ENCODE measurements around the gene APLP2. TPM values are rescaled to one million over a fixed set of nuclear protein-coding genes. Genes with fewer than 3 reads are reported as not detected.

Gene APLP2
- total and polyA plus RNA-seq, 2 of the 13 experiments (the other 11 are each of a cell fraction or from before 2014, with no cell fraction given), result 315 to 594 TPM

- TF ChIP-seq TGIF2 (CRISPR knock-in tag; IDR thresholded peaks at IDR 0.05) (0 out of 2 replicates have a peak, but pooled peaks have one; percentile 26), TRIM22 (IDR thresholded peaks at IDR 0.05) (no peak), KLF9 (CRISPR knock-in tag; IDR thresholded peaks at IDR 0.05; ENCODE audit: low read depth) (no peak), PHF21A (CRISPR knock-in tag; IDR thresholded peaks at IDR 0.05) (no peak; the same call in 1 of the 2 replicates), ZMYM3 (CRISPR knock-in tag; IDR thresholded peaks at IDR 0.05) (peak; percentile 65), ZNF468 (CRISPR knock-in tag; IDR thresholded peaks at IDR 0.05) (no peak), ZNF564 (CRISPR knock-in tag; IDR thresholded peaks at IDR 0.05) (no peak), HNF4A (CRISPR knock-in tag; IDR thresholded peaks at IDR 0.05) (no peak), DNMT3B (CRISPR knock-in tag; conservative IDR thresholded peaks at IDR 0.05) (no peak), MEF2D (CRISPR knock-in tag; IDR thresholded peaks at IDR 0.05) (peak; percentile 52; the same call in 1 of the 2 replicates), SMAD9 (CRISPR knock-in tag; IDR thresholded peaks at IDR 0.05) (0 out of 2 replicates have a peak, but pooled peaks have one; percentile 76), KDM6A (CRISPR knock-in tag; IDR thresholded peaks at IDR 0.05; ENCODE audit: low read depth) (no peak), TEF (CRISPR knock-in tag; IDR thresholded peaks at IDR 0.05) (no peak), KLF11 (CRISPR knock-in tag; IDR thresholded peaks at IDR 0.05) (0 out of 2 replicates have a peak, but pooled peaks have one; percentile 30), YY1 (IDR thresholded peaks at IDR 0.05; ENCODE audit: insufficient read depth, insufficient replicate concordance, low read depth, low read length) (no peak), HOMEZ (CRISPR knock-in tag; IDR thresholded peaks at IDR 0.05; ENCODE audit: low read depth) (no peak; the same call in 1 of the 2 replicates), FOXO1 (CRISPR knock-in tag; IDR thresholded peaks at IDR 0.05) (no peak), YEATS2 (CRISPR knock-in tag; IDR thresholded peaks at IDR 0.05; ENCODE audit: borderline replicate concordance) (peak; percentile 28; the same call in 1 of the 2 replicates), HOXA5 (CRISPR knock-in tag; IDR thresholded peaks at IDR 0.05) (no peak; the same call in 1 of the 2 replicates), ZNF263 (CRISPR knock-in tag; IDR thresholded peaks at IDR 0.05) (0 out of 2 replicates have a peak, but pooled peaks have one; percentile 28), ZBTB49 (CRISPR knock-in tag; IDR thresholded peaks at IDR 0.05; ENCODE audit: borderline replicate concordance) (no peak)
These were observed 93.9 kb downstream of the APLP2 start (continued) for GRCh38 chr11:130163346-130164220.

Data from HepG2 (cell line).